Tibial nerve (tissue), 3 donors: ENCODE data around the gene TLX3.

Experiments
- POLR2A ChIP-seq, 2 donors: fragments of 450-650 bp; IDR thresholded peaks; one replicate each; pipeline ENCODE4 v1.6.1; 2017; ENCODE audit warnings: antibody characterized with exemption in 2 of 2, mild to moderate bottlenecking in 2 of 2, moderate library complexity in 2 of 2
- TF ChIP-seq, protein P1 (sequence below), 5 experiments: fragments of 200-600 bp in 3 of 5; fragments of 450-650 bp in 2 of 5; sonication (generic) in 3 of 5; IDR thresholded peaks; one replicate each; pipeline ENCODE4 v1.5.1; 2016 to 2019; ENCODE audit warnings: antibody characterized with exemption in 5 of 5, mild to moderate bottlenecking in 3 of 5, moderate library complexity in 2 of 5

DNA sequence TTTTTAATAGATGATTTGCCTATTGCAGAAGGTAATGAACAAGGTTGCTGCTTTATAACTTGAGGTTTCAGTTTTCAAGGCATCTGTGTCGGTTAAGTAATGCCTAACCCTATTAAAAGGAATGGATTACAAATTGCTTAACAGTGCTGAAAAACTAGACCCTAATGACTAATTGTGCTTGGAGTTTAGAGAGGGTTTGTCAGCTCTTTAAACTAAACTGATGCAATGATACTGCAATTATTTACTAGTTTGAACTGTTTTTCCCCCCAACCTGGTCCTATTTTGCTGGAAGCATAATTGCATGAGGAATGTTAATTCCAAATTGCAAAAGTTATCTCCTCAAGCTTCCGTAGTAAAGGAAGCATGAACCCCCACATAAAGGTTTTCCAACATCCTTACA, 39.3 kb upstream of the TLX3 start:
- TF ChIP-seq, protein P1, sequence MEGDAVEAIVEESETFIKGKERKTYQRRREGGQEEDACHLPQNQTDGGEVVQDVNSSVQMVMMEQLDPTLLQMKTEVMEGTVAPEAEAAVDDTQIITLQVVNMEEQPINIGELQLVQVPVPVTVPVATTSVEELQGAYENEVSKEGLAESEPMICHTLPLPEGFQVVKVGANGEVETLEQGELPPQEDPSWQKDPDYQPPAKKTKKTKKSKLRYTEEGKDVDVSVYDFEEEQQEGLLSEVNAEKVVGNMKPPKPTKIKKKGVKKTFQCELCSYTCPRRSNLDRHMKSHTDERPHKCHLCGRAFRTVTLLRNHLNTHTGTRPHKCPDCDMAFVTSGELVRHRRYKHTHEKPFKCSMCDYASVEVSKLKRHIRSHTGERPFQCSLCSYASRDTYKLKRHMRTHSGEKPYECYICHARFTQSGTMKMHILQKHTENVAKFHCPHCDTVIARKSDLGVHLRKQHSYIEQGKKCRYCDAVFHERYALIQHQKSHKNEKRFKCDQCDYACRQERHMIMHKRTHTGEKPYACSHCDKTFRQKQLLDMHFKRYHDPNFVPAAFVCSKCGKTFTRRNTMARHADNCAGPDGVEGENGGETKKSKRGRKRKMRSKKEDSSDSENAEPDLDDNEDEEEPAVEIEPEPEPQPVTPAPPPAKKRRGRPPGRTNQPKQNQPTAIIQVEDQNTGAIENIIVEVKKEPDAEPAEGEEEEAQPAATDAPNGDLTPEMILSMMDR (IDR thresholded peaks at IDR 0.05), result no peak
- TF ChIP-seq POLR2A (IDR thresholded peaks at IDR 0.05), result no peak
